Measurements from ENCODE around the gene FUNDC2. TPM values are rescaled to one million over a fixed set of nuclear protein-coding genes. Genes with fewer than 3 reads are reported as not detected.
A peak's percentile ranks its signal among the peaks of the same experiment; 100 is the strongest.
"Not testable (repeated sequence)": the region's sequence is repeated elsewhere in the genome, so short reads cannot be mapped to it uniquely, and the experiment has no call there.

FUNDC2 gene
- total and polyA plus RNA-seq, 2 donors = 56.6 to 162 TPM

- H3K36me3 ChIP-seq (ENCODE audit: insufficient read depth) = no peaks in the 10 kb centered on the region
- H3K4me1 ChIP-seq (ENCODE audit: insufficient read depth) = no peaks in the 10 kb centered on the region
- no peak for DNase-seq (ENCODE audit: extremely low spot score)
- no peak overlapping the region for H3K27ac ChIP-seq (ENCODE audit: low read depth)
- WGBS = 94% methylated on average over 2 of the region's 2 CpGs
- H3K4me3 ChIP-seq (ENCODE audit: low read depth, low read length) = no peak overlapping the region
Measured at GRCh38 chrX:155005190-155005589, 21.5 kb upstream of the FUNDC2 start.

- H3K27ac ChIP-seq (ENCODE audit: low read depth); H3K4me1 ChIP-seq (ENCODE audit: insufficient read depth); H3K36me3 ChIP-seq (ENCODE audit: insufficient read depth); DNase-seq (ENCODE audit: extremely low spot score); H3K4me3 ChIP-seq (ENCODE audit: low read depth, low read length): not testable (repeated sequence)
- no CpG with 5 or more reads among the region's 10 CpGs for WGBS
Measured at GRCh38 chrX:155006379-155006778, 20.3 kb upstream of the FUNDC2 start.

GRCh38 chrX:155006913-155007671 lies 19.6 kb upstream of the FUNDC2 start:
- not testable (repeated sequence) for DNase-seq (ENCODE audit: extremely low spot score); H3K4me3 ChIP-seq (ENCODE audit: low read depth, low read length); H3K27ac ChIP-seq (ENCODE audit: low read depth); H3K36me3 ChIP-seq (ENCODE audit: insufficient read depth); H3K4me1 ChIP-seq (ENCODE audit: insufficient read depth)
- WGBS = 65% methylated on average over 6 of the region's 11 CpGs

- H3K36me3 ChIP-seq (ENCODE audit: insufficient read depth); H3K4me1 ChIP-seq (ENCODE audit: insufficient read depth); H3K27ac ChIP-seq (ENCODE audit: low read depth); H3K4me3 ChIP-seq (ENCODE audit: low read depth, low read length); DNase-seq (ENCODE audit: extremely low spot score): not testable (repeated sequence)
- 100% methylated on average over 3 of the region's 12 CpGs for WGBS
Measured at GRCh38 chrX:155008578-155008977, 18.1 kb upstream of the FUNDC2 start.

GRCh38 chrX:155009994-155010472 lies 16.6 kb upstream of the FUNDC2 start:
- no peak overlapping the region for H3K27ac ChIP-seq (ENCODE audit: low read depth)
- H3K36me3 ChIP-seq (ENCODE audit: insufficient read depth) = no peaks in the 10 kb centered on the region
- H3K4me3 ChIP-seq (ENCODE audit: low read depth, low read length) = no peak overlapping the region
- H3K4me1 ChIP-seq (ENCODE audit: insufficient read depth) = no peaks in the 10 kb centered on the region
- 36% methylated on average over 3 of the region's 3 CpGs for WGBS
- peak; percentile 23 for DNase-seq (ENCODE audit: extremely low spot score)

GRCh38 chrX:155020591-155020990 lies 6.1 kb upstream of the FUNDC2 start:
- Histone ChIP-seq H3K36me3 (ENCODE audit: insufficient read depth) (no peaks in the 10 kb centered on the region), H3K4me1 (ENCODE audit: insufficient read depth) (no peaks in the 10 kb centered on the region), H3K4me3 (ENCODE audit: low read depth, low read length) (no peak overlapping the region), H3K27ac (ENCODE audit: low read depth) (no peak overlapping the region)
- DNase-seq (ENCODE audit: extremely low spot score) = no peak
- WGBS = 98% methylated on average over 3 of the region's 3 CpGs

- Histone ChIP-seq H3K27ac (ENCODE audit: low read depth) (no peak within 1 kb of the TSS), H3K36me3 (ENCODE audit: insufficient read depth) (no peaks in the 10 kb centered on the region), H3K4me1 (ENCODE audit: insufficient read depth) (no peaks in the 10 kb centered on the region), H3K4me3 (ENCODE audit: low read depth, low read length) (no peak within 1 kb of the TSS)
- 5% methylated on average over 1 of the region's 1 CpG for WGBS
- no peak for DNase-seq (ENCODE audit: extremely low spot score)
Measured at GRCh38 chrX:155022585-155022984, 4.1 kb upstream of the FUNDC2 start, which contains the start of gene F8. F8 (minus strand) TSS chrX:155022723; CDS start chrX:155022552, 171 bp downstream.

- no peaks in the 10 kb centered on the region for H3K4me1 ChIP-seq (ENCODE audit: insufficient read depth)
- H3K27ac ChIP-seq (ENCODE audit: low read depth) = no peak overlapping the region
- no peak overlapping the region for H3K4me3 ChIP-seq (ENCODE audit: low read depth, low read length)
- DNase-seq (ENCODE audit: extremely low spot score) = no peak
- H3K36me3 ChIP-seq (ENCODE audit: insufficient read depth) = no peaks in the 10 kb centered on the region
- 85% methylated on average over 6 of the region's 6 CpGs for WGBS
Measured at GRCh38 chrX:155023907-155024833, 2.5 kb upstream of the FUNDC2 start.

- WGBS = 1% methylated on average over 16 of the region's 16 CpGs
- Histone ChIP-seq H3K36me3 (ENCODE audit: insufficient read depth) (no peaks in the 10 kb centered on the region), H3K27ac (ENCODE audit: low read depth) (peak overlapping the region; percentile 23), H3K4me1 (ENCODE audit: insufficient read depth) (no peaks in the 10 kb centered on the region), H3K4me3 (ENCODE audit: low read depth, low read length) (peak overlapping the region; percentile 35)
- no peak for DNase-seq (ENCODE audit: extremely low spot score)
Measured at GRCh38 chrX:155026420-155026726, 271 bp upstream of the FUNDC2 start.

GRCh38 chrX:155027509-155028066 lies 944 bp downstream of the FUNDC2 start:
- peak; percentile 29 for DNase-seq (ENCODE audit: extremely low spot score)
- H3K4me1 ChIP-seq (ENCODE audit: insufficient read depth) = no peaks in the 10 kb centered on the region
- H3K27ac ChIP-seq (ENCODE audit: low read depth) = peak overlapping the region; percentile 97
- H3K4me3 ChIP-seq (ENCODE audit: low read depth, low read length) = peak overlapping the region; percentile 55
- under 1% methylated on average over 14 of the region's 14 CpGs for WGBS
- no peaks in the 10 kb centered on the region for H3K36me3 ChIP-seq (ENCODE audit: insufficient read depth)

- DNase-seq (ENCODE audit: extremely low spot score) = no peak
- WGBS = 24% methylated on average over 3 of the region's 3 CpGs
- Histone ChIP-seq H3K36me3 (ENCODE audit: insufficient read depth) (no peaks in the 10 kb centered on the region), H3K4me3 (ENCODE audit: low read depth, low read length) (no peak overlapping the region), H3K4me1 (ENCODE audit: insufficient read depth) (no peaks in the 10 kb centered on the region), H3K27ac (ENCODE audit: low read depth) (no peak overlapping the region)
Measured at GRCh38 chrX:155028129-155028528, 1.5 kb downstream of the FUNDC2 start.

- WGBS = 55% methylated on average over 2 of the region's 2 CpGs
- no peak overlapping the region for H3K27ac ChIP-seq (ENCODE audit: low read depth)
- no peak overlapping the region for H3K4me3 ChIP-seq (ENCODE audit: low read depth, low read length)
- no peak for DNase-seq (ENCODE audit: extremely low spot score)
- H3K36me3 ChIP-seq (ENCODE audit: insufficient read depth) = no peaks in the 10 kb centered on the region
- H3K4me1 ChIP-seq (ENCODE audit: insufficient read depth) = no peaks in the 10 kb centered on the region
Measured at GRCh38 chrX:155028877-155029291, 2.2 kb downstream of the FUNDC2 start.

- DNase-seq (ENCODE audit: extremely low spot score) = no peak
- H3K4me3 ChIP-seq (ENCODE audit: low read depth, low read length) = no peak overlapping the region
- H3K36me3 ChIP-seq (ENCODE audit: insufficient read depth) = no peaks in the 10 kb centered on the region
- no peaks in the 10 kb centered on the region for H3K4me1 ChIP-seq (ENCODE audit: insufficient read depth)
- 83% methylated on average over 5 of the region's 5 CpGs for WGBS
- no peak overlapping the region for H3K27ac ChIP-seq (ENCODE audit: low read depth)
Measured at GRCh38 chrX:155031657-155032056, 5.0 kb downstream of the FUNDC2 start.
